Measurements from ENCODE around the gene ZNF746. TPM values are rescaled to one million over a fixed set of nuclear protein-coding genes. Genes with fewer than 3 reads are reported as not detected.

The ZNF746 gene
- total and polyA plus RNA-seq, 10 of the 15 experiments (the other 5 are each of a cell fraction or from before 2014, with no cell fraction given), result 1.2 to 19.0 (median 6.3) TPM

GRCh38 chr7:149546331-149546730 lies 48.7 kb upstream of the ZNF746 start:
- DNase-seq (ENCODE audit: low read depth, low spot score) (no peak), ATAC-seq (no peak), FAIRE-seq (no peak)
- Histone ChIP-seq H3K9me3 (replicated peaks; ENCODE audit: control insufficient read depth, insufficient read depth, low read length) (peaks cover under 1% of the 10 kb centered on the region; the same call in 2 of the 3 replicates), H3K36me3 (ENCODE audit: control insufficient read depth in 2 of 2, insufficient read depth in 2 of 2, low read length in 1 of 2) (peaks cover 10 to 27% of the 10 kb centered on the region in 2 experiments; a peak in 3 of 4 replicates), H3K79me2 (ENCODE audit: control insufficient read depth, insufficient read depth, low read length) (no peaks in the 10 kb centered on the region), H3K27ac (ENCODE audit: control insufficient read depth, insufficient read depth) (no peak overlapping the region), H4K20me1 (ENCODE audit: control insufficient read depth, insufficient read depth) (no peaks in the 10 kb centered on the region), H3K4me3 (no peak overlapping the region), H3K9ac (ENCODE audit: control insufficient read depth, insufficient read depth, low read length) (no peak overlapping the region), H3K4me1 (ENCODE audit: control insufficient read depth, insufficient read depth, low read length) (no peaks in the 10 kb centered on the region), H3K4me2 (ENCODE audit: control insufficient read depth, insufficient read depth) (no peak overlapping the region), H3K27me3 (replicated peaks in 1 of 2; ENCODE audit: control insufficient read depth in 2 of 2, insufficient read depth in 2 of 2, low read length in 1 of 2) (no peaks in the 10 kb centered on the region), H2AFZ (ENCODE audit: control insufficient read depth, low read depth, low read length) (no peak overlapping the region)
- intact Hi-C loops (cut with micrococcal nuclease; ENCODE audit: unreplicated experiment), result no loop called here
- ChIA-PET CTCF (no interaction called here), POLR2A (no interaction called here), RAD21 (ENCODE audit: unreplicated experiment) (no interaction called here), SMC1A (ENCODE audit: uncharacterized antibody, unreplicated experiment) (interaction anchor here (1.4 to 2.2 kb wide), 2 partner anchors 12 to 17 kb away, joined by 4 to 5 read pairs; no protein-coding TSS in a partner anchor)
- 91% methylated on average over 2 of the region's 2 CpGs for WGBS (ENCODE audit: insufficient coverage, insufficient replicate concordance, low lambda C conversion rate, missing lambda C conversion rate)
- in situ Hi-C loops (cut with MboI), result no loop called here
- TF ChIP-seq SUPT20H (IDR thresholded peaks at IDR 0.05; ENCODE audit: borderline replicate concordance, control insufficient read depth, low read depth, low read length), result no peak
- TF ChIP-seq ZNF207 (IDR thresholded peaks at IDR 0.05; ENCODE audit: borderline replicate concordance), result no peak
- no peak for TF ChIP-seq CBFB (IDR thresholded peaks at IDR 0.05; ENCODE audit: low read depth)
- TF ChIP-seq NR2C2 (IDR thresholded peaks at IDR 0.05; ENCODE audit: borderline replicate concordance, control insufficient read depth, insufficient read length, low read depth), result no peak
- TF ChIP-seq ZNF217 (IDR thresholded peaks at IDR 0.05), result no peak
- TF ChIP-seq, protein P1, sequence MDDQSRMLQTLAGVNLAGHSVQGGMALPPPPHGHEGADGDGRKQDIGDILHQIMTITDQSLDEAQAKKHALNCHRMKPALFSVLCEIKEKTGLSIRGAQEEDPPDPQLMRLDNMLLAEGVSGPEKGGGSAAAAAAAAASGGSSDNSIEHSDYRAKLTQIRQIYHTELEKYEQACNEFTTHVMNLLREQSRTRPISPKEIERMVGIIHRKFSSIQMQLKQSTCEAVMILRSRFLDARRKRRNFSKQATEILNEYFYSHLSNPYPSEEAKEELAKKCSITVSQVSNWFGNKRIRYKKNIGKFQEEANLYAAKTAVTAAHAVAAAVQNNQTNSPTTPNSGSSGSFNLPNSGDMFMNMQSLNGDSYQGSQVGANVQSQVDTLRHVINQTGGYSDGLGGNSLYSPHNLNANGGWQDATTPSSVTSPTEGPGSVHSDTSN (IDR thresholded peaks at IDR 0.05; ENCODE audit: insufficient replicate concordance, low read depth, low read length), result no peak
- TF ChIP-seq, protein P2, sequence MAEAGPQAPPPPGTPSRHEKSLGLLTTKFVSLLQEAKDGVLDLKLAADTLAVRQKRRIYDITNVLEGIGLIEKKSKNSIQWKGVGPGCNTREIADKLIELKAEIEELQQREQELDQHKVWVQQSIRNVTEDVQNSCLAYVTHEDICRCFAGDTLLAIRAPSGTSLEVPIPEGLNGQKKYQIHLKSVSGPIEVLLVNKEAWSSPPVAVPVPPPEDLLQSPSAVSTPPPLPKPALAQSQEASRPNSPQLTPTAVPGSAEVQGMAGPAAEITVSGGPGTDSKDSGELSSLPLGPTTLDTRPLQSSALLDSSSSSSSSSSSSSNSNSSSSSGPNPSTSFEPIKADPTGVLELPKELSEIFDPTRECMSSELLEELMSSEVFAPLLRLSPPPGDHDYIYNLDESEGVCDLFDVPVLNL (IDR thresholded peaks at IDR 0.05; ENCODE audit: low read depth, low read length), result no peak
- TF ChIP-seq STAT3 (IDR thresholded peaks at IDR 0.05; ENCODE audit: low read depth, low read length), result no peak
- TF ChIP-seq TBL1XR1 (IDR thresholded peaks at IDR 0.05; ENCODE audit: low read depth, low read length), result no peak
- no peak for TF ChIP-seq KLF5 (IDR thresholded peaks at IDR 0.05; ENCODE audit: partially characterized antibody)
- no peak for TF ChIP-seq PAX8 (IDR thresholded peaks at IDR 0.05)
- TF ChIP-seq EZH2 (IDR thresholded peaks at IDR 0.05; ENCODE audit: borderline replicate concordance, control insufficient read depth, low read depth, low read length), result no peak
- TF ChIP-seq SUZ12 (IDR thresholded peaks at IDR 0.05; ENCODE audit: unreplicated experiment), result no peak
- TF ChIP-seq, protein P3, sequence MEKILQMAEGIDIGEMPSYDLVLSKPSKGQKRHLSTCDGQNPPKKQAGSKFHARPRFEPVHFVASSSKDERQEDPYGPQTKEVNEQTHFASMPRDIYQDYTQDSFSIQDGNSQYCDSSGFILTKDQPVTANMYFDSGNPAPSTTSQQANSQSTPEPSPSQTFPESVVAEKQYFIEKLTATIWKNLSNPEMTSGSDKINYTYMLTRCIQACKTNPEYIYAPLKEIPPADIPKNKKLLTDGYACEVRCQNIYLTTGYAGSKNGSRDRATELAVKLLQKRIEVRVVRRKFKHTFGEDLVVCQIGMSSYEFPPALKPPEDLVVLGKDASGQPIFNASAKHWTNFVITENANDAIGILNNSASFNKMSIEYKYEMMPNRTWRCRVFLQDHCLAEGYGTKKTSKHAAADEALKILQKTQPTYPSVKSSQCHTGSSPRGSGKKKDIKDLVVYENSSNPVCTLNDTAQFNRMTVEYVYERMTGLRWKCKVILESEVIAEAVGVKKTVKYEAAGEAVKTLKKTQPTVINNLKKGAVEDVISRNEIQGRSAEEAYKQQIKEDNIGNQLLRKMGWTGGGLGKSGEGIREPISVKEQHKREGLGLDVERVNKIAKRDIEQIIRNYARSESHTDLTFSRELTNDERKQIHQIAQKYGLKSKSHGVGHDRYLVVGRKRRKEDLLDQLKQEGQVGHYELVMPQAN (conservative IDR thresholded peaks at IDR 0.05), result no peak
- no TSS peak for BruUV-seq (replicated peaks)
